Prostate gland (tissue), 2 donors: ENCODE data around the gene EVPLL.
"Not testable (repeated sequence)": the region's sequence is repeated elsewhere in the genome, so short reads cannot be mapped to it uniquely, and the experiment has no call there.

Experiments used
- POLR2A ChIP-seq: fragments of 450-650 bp; IDR thresholded peaks from one replicate; pipeline ENCODE4 v1.6.1; 2016; ENCODE audit warnings: antibody characterized with exemption, mild to moderate bottlenecking
- POLR2AphosphoS5 ChIP-seq: sonication (generic); formaldehyde crosslinking; IDR thresholded peaks from one replicate; pipeline ENCODE4 v1.6.1; 2017; ENCODE audit warnings: antibody characterized with exemption
- TF ChIP-seq, protein P1 (sequence below), 4 experiments: fragments of 200-600 bp in 2 of 4; fragments of 450-650 bp in 2 of 4; sonication (generic) in 2 of 4; IDR thresholded peaks; 1 replicate in 3 of 4; 2 replicates in 1 of 4; pipeline ENCODE4 v1.5.1; 2016 to 2019; ENCODE audit warnings: antibody characterized with exemption in 4 of 4, mild to moderate bottlenecking in 2 of 4, moderate library complexity in 2 of 4

DNA sequence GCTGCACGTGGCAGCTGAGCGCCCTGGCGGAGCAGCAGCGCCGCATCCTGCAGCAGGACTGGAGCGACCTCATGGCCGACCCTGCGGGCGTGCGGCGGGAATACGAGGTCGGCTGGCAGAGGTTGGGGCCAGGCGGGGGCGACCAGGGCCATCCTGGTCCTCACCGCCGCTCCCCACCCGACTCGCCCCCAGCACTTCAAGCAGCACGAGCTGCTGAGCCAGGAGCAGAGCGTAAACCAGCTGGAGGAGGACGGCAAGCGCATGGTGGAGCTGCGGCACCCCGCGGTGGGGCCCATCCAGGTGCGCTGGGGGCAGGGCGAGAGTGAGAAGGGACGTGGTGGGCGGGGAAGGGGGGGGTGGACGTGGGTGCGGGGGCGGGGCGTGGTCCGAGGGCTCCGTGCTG lies 5.5 kb downstream of the EVPLL start:
- not testable (repeated sequence) for TF ChIP-seq POLR2AphosphoS5, POLR2A
- TF ChIP-seq, protein P1, sequence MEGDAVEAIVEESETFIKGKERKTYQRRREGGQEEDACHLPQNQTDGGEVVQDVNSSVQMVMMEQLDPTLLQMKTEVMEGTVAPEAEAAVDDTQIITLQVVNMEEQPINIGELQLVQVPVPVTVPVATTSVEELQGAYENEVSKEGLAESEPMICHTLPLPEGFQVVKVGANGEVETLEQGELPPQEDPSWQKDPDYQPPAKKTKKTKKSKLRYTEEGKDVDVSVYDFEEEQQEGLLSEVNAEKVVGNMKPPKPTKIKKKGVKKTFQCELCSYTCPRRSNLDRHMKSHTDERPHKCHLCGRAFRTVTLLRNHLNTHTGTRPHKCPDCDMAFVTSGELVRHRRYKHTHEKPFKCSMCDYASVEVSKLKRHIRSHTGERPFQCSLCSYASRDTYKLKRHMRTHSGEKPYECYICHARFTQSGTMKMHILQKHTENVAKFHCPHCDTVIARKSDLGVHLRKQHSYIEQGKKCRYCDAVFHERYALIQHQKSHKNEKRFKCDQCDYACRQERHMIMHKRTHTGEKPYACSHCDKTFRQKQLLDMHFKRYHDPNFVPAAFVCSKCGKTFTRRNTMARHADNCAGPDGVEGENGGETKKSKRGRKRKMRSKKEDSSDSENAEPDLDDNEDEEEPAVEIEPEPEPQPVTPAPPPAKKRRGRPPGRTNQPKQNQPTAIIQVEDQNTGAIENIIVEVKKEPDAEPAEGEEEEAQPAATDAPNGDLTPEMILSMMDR (IDR thresholded peaks at IDR 0.05): not testable (repeated sequence)
